HepG2 (cell line): ENCODE measurements around the gene RAB35.

Experiments
- SNAPC5 ChIP-seq: sonication (generic); formaldehyde crosslinking; IDR thresholded peaks from 2 replicates; pipeline ENCODE4 v1.8.1; 2023; ENCODE audit warnings: mild to moderate bottlenecking, missing genetic modification reagents, borderline replicate concordance
- TCF12 ChIP-seq, 2 experiments: fragments of 450-650 bp in 1 of 2; sonication (generic) in 1 of 2; formaldehyde crosslinking in 1 of 2; IDR thresholded peaks; 2 replicates each; pipeline versions ENCODE4 v1.6.1 to v1.8.0; 2017 to 2022; ENCODE audit warnings: antibody characterized with exemption in 1 of 2, mild to moderate bottlenecking in 1 of 2, missing genetic modification reagents in 1 of 2, moderate library complexity in 1 of 2
- THAP7 ChIP-seq: sonication (generic); formaldehyde crosslinking; IDR thresholded peaks from 2 replicates; pipeline ENCODE4 v1.8.1; 2023; ENCODE audit warnings: mild to moderate bottlenecking, missing genetic modification reagents
- ZSCAN5A ChIP-seq: sonication (generic); formaldehyde crosslinking; IDR thresholded peaks from 2 replicates; pipeline ENCODE4 v1.8.0; 2022; ENCODE audit warnings: mild to moderate bottlenecking, missing genetic modification reagents, borderline replicate concordance

GRCh38 chr12:120130011-120130410, 13.5 kb upstream of the RAB35 start:
- TF ChIP-seq SNAPC5 (CRISPR knock-in tag) (no peak), TCF12 (IDR thresholded peaks at IDR 0.05) (no peak), TCF12 (CRISPR knock-in tag; IDR thresholded peaks at IDR 0.05) (no peak), ZSCAN5A (CRISPR knock-in tag) (no peak), THAP7 (CRISPR knock-in tag) (no peak)
